ENCODE data around the gene BLCAP.

Gene BLCAP

DNA sequence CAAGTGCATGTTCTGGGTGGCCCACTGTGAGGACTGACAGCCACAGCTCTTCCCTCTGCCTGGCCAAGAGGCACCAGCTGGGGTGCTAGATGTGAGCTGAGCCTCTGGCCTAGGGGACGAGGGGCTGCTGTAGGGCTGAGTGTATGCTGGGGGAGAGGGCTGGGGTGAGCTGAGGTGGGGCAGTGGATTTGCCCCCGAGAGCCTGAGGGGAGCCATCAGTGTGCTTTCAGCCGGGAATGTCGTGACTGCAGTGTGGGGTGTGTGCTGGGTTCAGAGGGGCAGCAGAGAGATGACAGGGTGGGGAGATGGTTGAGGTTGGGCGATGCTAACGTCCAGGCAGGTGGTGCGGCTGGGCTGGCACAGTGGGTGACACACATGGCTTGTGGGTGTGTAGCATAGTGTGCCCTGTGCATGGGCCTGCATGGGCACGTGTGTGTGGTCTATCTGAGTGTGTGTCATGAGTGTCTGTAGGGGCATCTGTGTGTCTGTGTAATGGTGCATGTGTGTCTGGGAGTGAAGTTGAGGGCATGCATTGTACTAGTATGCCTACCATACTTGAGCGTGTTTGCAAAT, 46.0 kb upstream of the BLCAP start:
- Histone ChIP-seq H3K4me3 (ENCODE audit: low read depth, low read length) (no peak overlapping the region), H3K9me3 (ENCODE audit: control insufficient read depth, insufficient read depth, low read depth, low read length) (no peaks in the 10 kb centered on the region), H3K4me1 (ENCODE audit: control insufficient read depth, insufficient read depth, low read length) (no peaks in the 10 kb centered on the region), H3K27ac (ENCODE audit: extremely low read depth, low read depth, low read length) (no peak overlapping the region), H3K36me3 (ENCODE audit: control insufficient read depth in 2 of 2, insufficient read depth in 1 of 2, low read length in 2 of 2) (no peaks in the 10 kb centered on the region)
- ChIA-PET CTCF (interaction anchor here (0.6 to 1.4 kb wide), 2 partner anchors 10 to 450 kb away, joined by 3 to 4 read pairs; no protein-coding TSS in a partner anchor), POLR2A (no interaction called here)
- no peak for TF ChIP-seq ZNF664 (tag by site-specific recombination; IDR thresholded peaks at IDR 0.05)
- TF ChIP-seq, protein P1, sequence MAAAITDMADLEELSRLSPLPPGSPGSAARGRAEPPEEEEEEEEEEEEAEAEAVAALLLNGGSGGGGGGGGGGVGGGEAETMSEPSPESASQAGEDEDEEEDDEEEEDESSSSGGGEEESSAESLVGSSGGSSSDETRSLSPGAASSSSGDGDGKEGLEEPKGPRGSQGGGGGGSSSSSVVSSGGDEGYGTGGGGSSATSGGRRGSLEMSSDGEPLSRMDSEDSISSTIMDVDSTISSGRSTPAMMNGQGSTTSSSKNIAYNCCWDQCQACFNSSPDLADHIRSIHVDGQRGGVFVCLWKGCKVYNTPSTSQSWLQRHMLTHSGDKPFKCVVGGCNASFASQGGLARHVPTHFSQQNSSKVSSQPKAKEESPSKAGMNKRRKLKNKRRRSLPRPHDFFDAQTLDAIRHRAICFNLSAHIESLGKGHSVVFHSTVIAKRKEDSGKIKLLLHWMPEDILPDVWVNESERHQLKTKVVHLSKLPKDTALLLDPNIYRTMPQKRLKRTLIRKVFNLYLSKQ (tag by site-specific recombination; IDR thresholded peaks at IDR 0.05; ENCODE audit: borderline replicate concordance) = no peak
- TF ChIP-seq, protein P2, sequence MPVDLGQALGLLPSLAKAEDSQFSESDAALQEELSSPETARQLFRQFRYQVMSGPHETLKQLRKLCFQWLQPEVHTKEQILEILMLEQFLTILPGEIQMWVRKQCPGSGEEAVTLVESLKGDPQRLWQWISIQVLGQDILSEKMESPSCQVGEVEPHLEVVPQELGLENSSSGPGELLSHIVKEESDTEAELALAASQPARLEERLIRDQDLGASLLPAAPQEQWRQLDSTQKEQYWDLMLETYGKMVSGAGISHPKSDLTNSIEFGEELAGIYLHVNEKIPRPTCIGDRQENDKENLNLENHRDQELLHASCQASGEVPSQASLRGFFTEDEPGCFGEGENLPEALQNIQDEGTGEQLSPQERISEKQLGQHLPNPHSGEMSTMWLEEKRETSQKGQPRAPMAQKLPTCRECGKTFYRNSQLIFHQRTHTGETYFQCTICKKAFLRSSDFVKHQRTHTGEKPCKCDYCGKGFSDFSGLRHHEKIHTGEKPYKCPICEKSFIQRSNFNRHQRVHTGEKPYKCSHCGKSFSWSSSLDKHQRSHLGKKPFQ (tag by site-specific recombination; IDR thresholded peaks at IDR 0.05) = no peak
- no peak for TF ChIP-seq ZNF302 (tag by site-specific recombination; IDR thresholded peaks at IDR 0.05; ENCODE audit: low read depth)

- Histone ChIP-seq H3K9me3 (ENCODE audit: control insufficient read depth, insufficient read depth, low read depth, low read length) (no peaks in the 10 kb centered on the region), H3K4me3 (ENCODE audit: low read depth, low read length) (no peak overlapping the region), H3K27ac (ENCODE audit: extremely low read depth, low read depth, low read length) (no peak overlapping the region), H3K4me1 (ENCODE audit: control insufficient read depth, insufficient read depth, low read length) (peaks cover 5% of the 10 kb centered on the region; the same call in 1 of the 2 replicates), H3K36me3 (ENCODE audit: control insufficient read depth in 2 of 2, insufficient read depth in 1 of 2, low read length in 2 of 2) (no peaks in the 10 kb centered on the region)
- ChIA-PET POLR2A (no interaction called here), CTCF (no interaction called here)
- TF ChIP-seq HOXA7 (CRISPR knock-in tag; IDR thresholded peaks at IDR 0.05; ENCODE audit: borderline replicate concordance) (no peak), EGR2 (tag by site-specific recombination; IDR thresholded peaks at IDR 0.05; ENCODE audit: low read depth) (no peak), TCF7L2 (IDR thresholded peaks at IDR 0.05; ENCODE audit: borderline replicate concordance, low read depth, low read length) (no peak)
Measured at GRCh38 chr20:37571033-37571432, 43.4 kb upstream of the BLCAP start.

DNA sequence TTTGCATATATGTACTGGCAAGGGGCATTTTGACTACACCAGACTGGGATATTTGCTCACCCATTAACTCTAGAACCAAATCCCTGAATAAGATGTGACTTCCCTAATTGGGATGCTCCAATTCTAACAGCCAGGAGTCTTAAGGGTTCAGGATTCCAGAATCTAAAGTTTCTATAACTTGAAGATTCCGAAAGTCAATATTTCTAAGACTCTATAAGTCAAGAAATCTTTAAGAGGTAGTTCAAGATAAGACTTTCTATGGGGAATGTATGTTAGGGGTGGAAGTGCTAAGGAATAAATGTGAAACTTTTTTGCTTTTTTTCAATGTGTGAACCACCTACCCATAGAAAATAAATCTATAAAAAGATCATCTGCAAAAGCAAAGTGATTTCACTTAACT, 42.7 kb upstream of the BLCAP start:
- no peaks in the 10 kb centered on the region for H3K36me3 ChIP-seq (ENCODE audit: control insufficient read depth in 2 of 2, insufficient read depth in 1 of 2, low read length in 2 of 2)
- CTCF ChIA-PET = interaction anchor here (0.6 kb wide), 1 partner anchor 1415 kb away, joined by 3 read pairs; no protein-coding TSS in a partner anchor
- no peak overlapping the region for H3K27ac ChIP-seq (ENCODE audit: extremely low read depth, low read depth, low read length)
- POLR2A ChIA-PET = no interaction called here
- no peaks in the 10 kb centered on the region for H3K9me3 ChIP-seq (ENCODE audit: control insufficient read depth, insufficient read depth, low read depth, low read length)
- H3K4me3 ChIP-seq (ENCODE audit: low read depth, low read length) = no peak overlapping the region
- peaks cover 5% of the 10 kb centered on the region; the same call in 1 of the 2 replicates for H3K4me1 ChIP-seq (ENCODE audit: control insufficient read depth, insufficient read depth, low read length)
- no peak for TF ChIP-seq HIC1 (tag by site-specific recombination; IDR thresholded peaks at IDR 0.05)
- no peak for TF ChIP-seq ZNF571 (tag by site-specific recombination; IDR thresholded peaks at IDR 0.05)
- TF ChIP-seq ZNF366 (tag by site-specific recombination; conservative IDR thresholded peaks at IDR 0.05) = no peak
- TF ChIP-seq SCRT1 (tag by site-specific recombination; IDR thresholded peaks at IDR 0.05; ENCODE audit: borderline replicate concordance) = no peak
- no peak for TF ChIP-seq ZNF660 (tag by site-specific recombination; IDR thresholded peaks at IDR 0.05)
- no peak for TF ChIP-seq ZNF830 (tag by site-specific recombination; IDR thresholded peaks at IDR 0.05; ENCODE audit: low read depth)
- TF ChIP-seq, protein P3, sequence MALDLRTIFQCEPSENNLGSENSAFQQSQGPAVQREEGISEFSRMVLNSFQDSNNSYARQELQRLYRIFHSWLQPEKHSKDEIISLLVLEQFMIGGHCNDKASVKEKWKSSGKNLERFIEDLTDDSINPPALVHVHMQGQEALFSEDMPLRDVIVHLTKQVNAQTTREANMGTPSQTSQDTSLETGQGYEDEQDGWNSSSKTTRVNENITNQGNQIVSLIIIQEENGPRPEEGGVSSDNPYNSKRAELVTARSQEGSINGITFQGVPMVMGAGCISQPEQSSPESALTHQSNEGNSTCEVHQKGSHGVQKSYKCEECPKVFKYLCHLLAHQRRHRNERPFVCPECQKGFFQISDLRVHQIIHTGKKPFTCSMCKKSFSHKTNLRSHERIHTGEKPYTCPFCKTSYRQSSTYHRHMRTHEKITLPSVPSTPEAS (tag by site-specific recombination; IDR thresholded peaks at IDR 0.05) = no peak
- no peak for TF ChIP-seq ZFP3 (tag by site-specific recombination; IDR thresholded peaks at IDR 0.05; ENCODE audit: low read depth)
- no peak for TF ChIP-seq ZNF707 (tag by site-specific recombination; IDR thresholded peaks at IDR 0.05)
- no peak for TF ChIP-seq ZBTB8A (tag by site-specific recombination; IDR thresholded peaks at IDR 0.05)
- TF ChIP-seq ZNF548 (tag by site-specific recombination; IDR thresholded peaks at IDR 0.05) = no peak
- TF ChIP-seq PRDM2 (tag by site-specific recombination; IDR thresholded peaks at IDR 0.05; ENCODE audit: borderline replicate concordance) = no peak

Data from HEK293 (cell line).